HG03439 (cell line): ENCODE data around the gene RETREG3.

Source experiments
- ATAC-seq: cut with Tn5 transposase; IDR thresholded peaks from one replicate; pipeline ENCODE4 v1.9.1; 2021; ENCODE audit warnings: mild to moderate bottlenecking, moderate library complexity; ENCODE audit not compliant: unreplicated experiment

Gene RETREG3

GRCh38 chr17:42613699-42614295 is 4.6 kb upstream of the RETREG3 start:
- ATAC-seq, result no peak

GRCh38 chr17:42612013-42612412 is 2.8 kb upstream of the RETREG3 start:
- no peak for ATAC-seq

GRCh38 chr17:42609814-42610801 is 934 bp upstream of the RETREG3 start:
- ATAC-seq, result peak; percentile 15

- peak; percentile 37 for ATAC-seq
Observed at GRCh38 chr17:42608305-42609181, 631 bp downstream of the RETREG3 start.

GRCh38 chr17:42607769-42608168 is 1.4 kb downstream of the RETREG3 start:
- no peak for ATAC-seq

GRCh38 chr17:42603318-42603717 is 5.9 kb downstream of the RETREG3 start:
- ATAC-seq, result no peak

GRCh38 chr17:42598905-42599304 is 10.3 kb downstream of the RETREG3 start:
- ATAC-seq, result no peak

- ATAC-seq, result no peak
Observed at GRCh38 chr17:42596386-42596785, 12.8 kb downstream of the RETREG3 start.

GRCh38 chr17:42591411-42591810 is 17.8 kb downstream of the RETREG3 start:
- ATAC-seq, result no peak

- ATAC-seq, result no peak
Observed at GRCh38 chr17:42590886-42591285, 18.3 kb downstream of the RETREG3 start.

GRCh38 chr17:42586514-42587230 is 22.5 kb downstream of the RETREG3 start:
- no peak for ATAC-seq

GRCh38 chr17:42585353-42585752 is 23.8 kb downstream of the RETREG3 start:
- ATAC-seq, result no peak

- no peak for ATAC-seq
Observed at GRCh38 chr17:42584880-42585279, 24.3 kb downstream of the RETREG3 start.

GRCh38 chr17:42581744-42582270 is 27.4 kb downstream of the RETREG3 start:
- ATAC-seq, result no peak

- ATAC-seq, result no peak
Observed at GRCh38 chr17:42579794-42580551, 29.2 kb downstream of the RETREG3 start.

- peak; percentile 55 for ATAC-seq
Observed at GRCh38 chr17:42578282-42578869, 30.8 kb downstream of the RETREG3 start.

GRCh38 chr17:42577532-42578281 is 31.5 kb downstream of the RETREG3 start, which contains the start of gene PSMC3IP:
Gene PSMC3IP, minus strand, starts transcription at chr17:42577729. Its CDS starts 43 bp downstream, at chr17:42577686.
- peak; percentile 82 for ATAC-seq

- ATAC-seq, result peak; percentile 5
Observed at GRCh38 chr17:42577140-42577531, 32.0 kb downstream of the RETREG3 start.
